Activated naive CD4-positive, alpha-beta T cell treated with anti-CD3 and anti-CD28 coated beads for 36 hours (primary cell): Measurements from ENCODE around the gene APLF. TPM values are rescaled to one million over a fixed set of nuclear protein-coding genes. Genes with fewer than 3 reads are reported as not detected.

Experiments
- CTCF ChIA-PET: fragments of 350-600 bp; sonication (Branson Sonifier 250); formaldehyde crosslinking; loops from one replicate; lab custom pipeline; 2021; ENCODE audit warnings: antibody characterized with exemption; lab: Charles Lee
- DNase-seq: peaks from one replicate; pipeline ENCODE4 v3.0.0-alpha.2; 2020
- H3K27ac Mint-ChIP-seq: one replicate; pipeline ENCODE4 v1.8.0; 2021; ENCODE audit warnings: mild to moderate bottlenecking, mixed read lengths
- H3K27me3 Mint-ChIP-seq: one replicate; pipeline ENCODE4 v1.8.0; 2021; ENCODE audit warnings: low read depth, mixed read lengths
- H3K36me3 Mint-ChIP-seq: one replicate; pipeline ENCODE4 v1.8.0; 2021; ENCODE audit warnings: low read depth, mixed read lengths
- H3K4me1 Mint-ChIP-seq: one replicate; pipeline ENCODE4 v1.8.0; 2021; ENCODE audit warnings: low read depth, mixed read lengths
- H3K4me3 Mint-ChIP-seq: one replicate; pipeline ENCODE4 v1.8.0; 2021; ENCODE audit warnings: mild to moderate bottlenecking, moderate library complexity, mixed read lengths
- H3K9me3 Mint-ChIP-seq: one replicate; pipeline ENCODE4 v1.8.0; 2021; ENCODE audit warnings: mixed read lengths
- intact Hi-C: fragments of 100-400 bp; cut with micrococcal nuclease; formaldehyde crosslinking; loops from one replicate; pipeline ENCODE4 v1.15.1; 2023
- total RNA-seq, 2 experiments: library from RNA; stranded (reverse); gene quantifications; one replicate each; pipeline ENCODE4 v1.2.3, GENCODE V29; 2021

APLF gene
- total RNA-seq, 2 experiments from 2014 or later: 2.4 to 2.7 TPM

DNA sequence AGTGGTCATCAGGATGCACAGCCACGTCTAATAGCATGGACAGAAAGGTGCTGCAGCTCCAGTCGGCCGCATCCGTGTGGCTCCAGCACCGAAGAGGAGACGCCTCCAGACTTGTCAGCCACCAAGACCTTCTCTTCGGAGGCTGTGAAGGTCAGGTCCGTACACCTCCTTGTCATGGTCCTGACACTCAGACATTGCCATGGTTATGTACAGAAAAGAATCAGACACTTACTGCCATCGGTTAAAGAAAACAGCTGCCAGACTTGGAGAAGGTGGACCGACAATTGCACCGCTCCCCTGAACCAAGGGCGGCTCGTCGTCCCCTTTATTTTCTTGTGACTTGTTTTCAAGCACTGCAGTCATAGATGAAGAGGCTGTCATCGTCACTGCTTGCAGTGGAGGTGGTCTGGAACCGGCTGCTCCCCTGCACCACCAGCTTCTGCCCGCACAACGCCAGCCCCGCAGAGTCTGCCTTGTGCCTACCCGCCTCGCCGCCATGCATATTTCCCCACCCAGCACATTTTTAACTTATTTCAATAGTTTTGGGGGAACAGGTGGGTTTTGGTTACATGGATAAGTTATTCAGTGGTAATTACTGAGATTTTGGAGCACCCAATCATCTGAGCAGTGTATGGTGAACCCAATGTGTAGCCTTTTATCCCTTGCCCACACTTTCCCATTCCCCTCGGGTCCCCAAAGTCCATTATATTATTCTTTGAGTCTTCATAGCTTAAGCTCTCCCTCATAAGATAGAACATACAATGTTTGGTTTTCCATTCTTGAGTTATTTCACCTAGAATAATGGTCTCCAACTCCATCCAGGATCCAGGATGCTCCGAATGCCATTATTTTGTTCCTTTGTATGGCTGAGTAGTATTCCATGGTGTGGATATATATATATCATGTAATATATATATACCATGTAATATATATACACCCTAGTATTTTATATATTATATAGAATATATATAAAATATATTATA lies 18.4 kb upstream of the APLF start:
- H3K9me3 Mint-ChIP-seq: peaks cover 3% of the 10 kb centered on the region
- H3K4me3 Mint-ChIP-seq: no peak overlapping the region
- intact Hi-C loops: no loop called here
- H3K27ac Mint-ChIP-seq: no peak overlapping the region
- no peak for DNase-seq
- H3K27me3 Mint-ChIP-seq: no peaks in the 10 kb centered on the region
- H3K36me3 Mint-ChIP-seq: no peaks in the 10 kb centered on the region
- CTCF ChIA-PET: interaction anchor here (0.5 to 0.6 kb wide), 2 partner anchors 140 to 476 kb away, joined by 4 to 6 read pairs; no protein-coding TSS in a partner anchor
- peaks cover 10% of the 10 kb centered on the region for H3K4me1 Mint-ChIP-seq

DNA sequence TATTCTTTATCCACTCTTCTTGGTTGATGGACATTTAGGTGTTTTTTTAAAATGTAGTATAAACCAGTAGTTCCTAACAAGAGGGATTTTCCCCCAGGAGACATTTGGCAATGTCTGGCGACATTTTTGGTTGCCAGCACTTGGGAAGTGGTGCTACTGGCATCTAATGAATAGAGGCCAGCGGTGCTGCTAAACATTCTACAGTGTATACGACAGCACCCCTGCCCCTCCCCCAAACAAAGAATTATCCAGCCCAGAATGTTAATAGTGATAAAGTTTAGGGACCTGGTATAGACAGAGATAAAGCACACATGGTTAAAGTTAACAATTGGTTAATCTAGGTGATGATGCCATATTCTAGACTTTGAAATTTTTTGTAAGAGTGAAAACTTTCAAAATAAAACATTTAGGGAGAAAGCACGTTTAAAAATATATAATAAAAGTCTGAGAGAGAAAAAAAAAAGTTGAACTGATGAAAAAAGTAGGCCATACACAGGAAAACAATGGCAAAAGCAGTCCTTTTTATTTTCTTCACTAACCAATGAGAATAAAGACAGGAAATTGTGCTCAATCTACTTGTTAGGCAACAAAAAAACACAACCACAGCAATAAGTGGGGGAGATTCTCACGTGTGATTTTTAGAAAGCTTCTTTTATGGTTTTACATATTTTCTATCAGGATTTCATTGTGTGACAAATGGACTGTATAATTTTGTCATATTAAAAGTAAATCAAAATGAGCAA lies 15.1 kb upstream of the APLF start:
- no peaks in the 10 kb centered on the region for H3K9me3 Mint-ChIP-seq
- no peaks in the 10 kb centered on the region for H3K27me3 Mint-ChIP-seq
- no peak overlapping the region for H3K4me3 Mint-ChIP-seq
- CTCF ChIA-PET: interaction anchor here (0.7 to 2.4 kb wide), 4 partner anchors 9 to 459 kb away, joined by 3 to 21 read pairs (median 3); no protein-coding TSS in a partner anchor
- intact Hi-C loops: no loop called here
- peaks cover 10% of the 10 kb centered on the region for H3K4me1 Mint-ChIP-seq
- no peak overlapping the region for H3K27ac Mint-ChIP-seq
- no peak for DNase-seq
- H3K36me3 Mint-ChIP-seq: no peaks in the 10 kb centered on the region

DNA sequence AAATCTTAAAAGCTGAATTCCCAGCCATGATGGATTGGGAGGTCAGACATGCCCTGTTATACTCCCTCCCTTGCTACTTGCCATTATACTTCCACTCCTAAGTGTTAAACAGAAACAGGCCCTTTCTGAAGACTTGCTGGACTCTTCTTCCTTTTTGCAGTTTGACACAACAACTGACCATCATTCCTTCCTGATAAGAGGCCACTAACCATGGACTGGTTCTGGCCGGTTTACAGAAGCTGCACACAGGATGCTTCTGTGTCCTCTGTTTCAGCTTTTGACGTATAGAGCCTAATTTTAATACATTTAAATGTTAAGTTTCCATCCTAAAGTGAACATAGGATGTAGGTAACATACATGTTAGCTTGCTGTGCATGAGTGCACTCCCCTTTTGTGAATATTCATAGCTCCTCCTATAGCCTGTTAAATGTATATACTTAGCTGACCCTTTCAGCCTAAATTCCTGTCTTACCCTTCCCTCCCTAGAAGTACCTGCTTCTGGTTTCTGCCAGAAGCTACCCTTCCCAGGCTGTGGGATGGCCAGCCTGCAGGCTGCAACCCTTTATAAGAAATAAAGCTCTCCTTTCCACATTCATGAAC lies 13.5 kb upstream of the APLF start:
- intact Hi-C loops: no loop called here
- Mint-ChIP-seq H3K27me3 (no peaks in the 10 kb centered on the region), H3K4me1 (peaks cover 19% of the 10 kb centered on the region), H3K36me3 (no peaks in the 10 kb centered on the region), H3K9me3 (no peaks in the 10 kb centered on the region), H3K27ac (no peak overlapping the region), H3K4me3 (no peak overlapping the region)
- DNase-seq: no peak
- CTCF ChIA-PET: interaction anchor here (0.8 to 2.4 kb wide), 6 partner anchors 10 to 781 kb away, joined by 3 to 21 read pairs (median 3); partner anchors contain the start of gene FBXO48

DNA sequence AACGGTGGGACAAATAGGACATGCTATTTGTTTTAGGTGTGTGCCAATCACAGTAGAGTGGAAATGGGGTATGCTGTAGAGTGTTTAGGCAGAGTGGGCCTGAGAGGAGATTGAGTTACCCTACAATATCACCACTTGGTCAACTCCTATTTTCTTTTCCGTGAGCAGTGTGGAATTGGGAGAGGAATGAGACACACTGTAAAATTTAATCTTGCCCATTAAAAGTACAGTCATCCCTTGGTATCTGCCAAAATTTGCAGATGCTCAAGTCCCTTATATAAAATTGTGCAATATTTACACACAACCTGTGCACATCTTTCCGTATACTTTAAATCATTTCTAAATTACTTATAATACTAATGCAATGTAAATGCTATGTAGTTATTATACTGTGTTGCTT lies 12.7 kb upstream of the APLF start:
- DNase-seq: no peak
- Mint-ChIP-seq H3K27ac (no peak overlapping the region), H3K27me3 (no peaks in the 10 kb centered on the region), H3K4me3 (no peak overlapping the region), H3K9me3 (no peaks in the 10 kb centered on the region), H3K4me1 (peaks cover 21% of the 10 kb centered on the region), H3K36me3 (no peaks in the 10 kb centered on the region)
- CTCF ChIA-PET: interaction anchor here (1.5 to 2.4 kb wide), 2 partner anchors 9 to 66 kb away, joined by 3 to 21 read pairs; no protein-coding TSS in a partner anchor
- intact Hi-C loops: no loop called here

DNA sequence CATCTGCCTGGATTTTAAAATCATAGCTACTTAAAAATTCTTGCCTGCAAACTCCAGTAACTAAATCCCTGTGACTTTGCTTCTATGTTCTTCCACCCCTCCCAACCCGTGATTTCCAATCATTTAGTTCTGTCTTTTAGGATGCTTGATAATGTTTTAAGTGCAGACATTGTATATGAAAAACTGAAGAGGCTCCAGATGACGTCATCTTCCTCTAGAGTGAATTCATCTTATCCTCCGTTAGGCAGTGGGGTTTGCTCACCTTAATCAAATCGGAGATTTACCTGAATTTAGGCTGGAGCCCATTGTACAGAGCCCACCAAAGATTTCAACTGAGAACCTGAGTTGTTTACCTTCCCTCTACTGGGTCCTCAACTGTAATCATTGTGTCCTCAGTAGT lies 11.2 kb upstream of the APLF start:
- intact Hi-C loops: no loop called here
- Mint-ChIP-seq H3K27me3 (no peaks in the 10 kb centered on the region), H3K4me3 (no peak overlapping the region), H3K4me1 (peaks cover 21% of the 10 kb centered on the region), H3K36me3 (no peaks in the 10 kb centered on the region), H3K27ac (no peak overlapping the region), H3K9me3 (no peaks in the 10 kb centered on the region)
- CTCF ChIA-PET: interaction anchor here (0.6 kb wide), 1 partner anchor 9 kb away, joined by 3 read pairs; no protein-coding TSS in a partner anchor
- no peak for DNase-seq

DNA sequence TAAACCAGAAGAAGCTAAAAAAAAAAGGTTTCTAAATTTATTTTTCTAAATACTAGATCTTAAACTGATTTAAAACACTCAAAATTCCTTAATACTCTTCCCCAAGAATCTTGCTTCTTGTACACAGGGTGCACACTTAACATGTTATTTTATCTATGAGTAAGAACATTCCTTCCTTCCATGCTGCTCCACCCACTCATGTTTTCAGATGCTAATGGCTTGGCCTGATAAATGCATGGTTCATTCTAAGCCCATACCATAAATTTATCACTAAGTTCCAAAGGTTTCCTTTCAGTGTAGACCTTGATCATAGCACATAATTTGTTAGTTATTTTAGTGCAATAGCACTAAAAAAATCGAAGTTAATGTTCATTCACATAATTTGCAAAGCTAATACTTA lies 8.4 kb upstream of the APLF start:
- DNase-seq: no peak
- Mint-ChIP-seq H3K27me3 (no peaks in the 10 kb centered on the region), H3K4me1 (peaks cover 13% of the 10 kb centered on the region), H3K36me3 (no peaks in the 10 kb centered on the region), H3K9me3 (no peaks in the 10 kb centered on the region), H3K27ac (no peak overlapping the region), H3K4me3 (no peak overlapping the region)
- intact Hi-C loops: no loop called here
- CTCF ChIA-PET: interaction anchor here (0.7 kb wide), 1 partner anchor 96 kb away, joined by 3 read pairs; no protein-coding TSS in a partner anchor

DNA sequence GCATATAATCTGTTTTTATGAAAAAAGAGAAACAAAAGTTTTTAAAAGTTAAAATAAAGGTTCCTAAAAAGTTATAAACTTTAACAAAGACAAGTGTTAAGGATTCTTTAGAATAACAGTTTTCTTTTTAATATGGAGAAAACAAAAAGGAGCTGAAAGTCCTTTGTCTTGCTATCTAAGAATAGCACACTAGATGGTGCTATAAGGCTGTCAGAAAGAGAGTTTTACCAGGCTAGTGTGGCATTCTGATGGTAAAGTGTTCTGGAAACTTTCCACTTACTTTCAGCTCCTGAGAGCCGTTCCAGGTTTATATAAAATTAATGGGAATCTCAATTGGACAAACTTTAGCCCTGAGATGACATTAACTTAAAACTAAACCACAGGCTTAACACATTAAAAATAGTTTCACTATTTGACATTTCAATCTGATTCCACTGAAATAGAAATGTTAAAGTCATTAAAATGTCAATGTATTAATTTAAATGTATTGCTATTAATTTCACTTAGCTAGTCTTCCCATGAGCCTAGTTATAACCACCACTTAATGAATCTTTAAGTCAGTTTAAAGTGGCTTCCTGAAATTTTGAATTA lies 4.0 kb upstream of the APLF start:
- Mint-ChIP-seq H3K4me3 (no peak overlapping the region), H3K27ac (no peak overlapping the region), H3K36me3 (peaks cover 2% of the 10 kb centered on the region), H3K27me3 (no peaks in the 10 kb centered on the region), H3K9me3 (no peaks in the 10 kb centered on the region), H3K4me1 (peaks cover 30% of the 10 kb centered on the region)
- no peak for DNase-seq
- CTCF ChIA-PET: interaction anchor here (0.5 to 6.7 kb wide), 39 partner anchors 10 to 479 kb away, joined by 3 to 60 read pairs (median 3); no protein-coding TSS in a partner anchor
- intact Hi-C loops: loop anchor here (1.0 to 2.0 kb wide), 3 partner anchors 131 to 843 kb away; no protein-coding TSS in a partner anchor

DNA sequence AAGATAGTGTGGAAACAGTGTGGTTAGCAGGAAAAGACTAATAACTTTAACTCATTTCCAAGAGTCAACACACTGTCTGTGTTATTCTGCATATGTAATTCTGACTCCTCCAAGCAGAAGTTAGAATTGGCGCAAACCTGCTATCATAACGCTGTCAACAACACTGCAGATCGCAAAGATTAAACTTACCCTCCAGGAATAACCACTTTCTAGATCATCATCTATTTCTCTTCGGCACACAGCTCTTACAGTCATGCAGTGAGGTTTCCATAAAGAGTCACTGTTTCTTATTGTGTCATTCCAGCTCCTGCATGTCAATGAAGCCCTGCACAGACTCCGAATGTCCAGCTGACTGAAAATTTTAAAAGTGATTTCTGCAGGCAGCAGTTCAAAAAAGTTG lies 2.7 kb upstream of the APLF start:
- H3K27ac Mint-ChIP-seq: no peak overlapping the region
- no peaks in the 10 kb centered on the region for H3K9me3 Mint-ChIP-seq
- DNase-seq: no peak
- intact Hi-C loops: loop anchor here (5.0 kb wide), 1 partner anchor 53 kb away; no protein-coding TSS in a partner anchor
- peaks cover 34% of the 10 kb centered on the region for H3K4me1 Mint-ChIP-seq
- peaks cover 2% of the 10 kb centered on the region for H3K36me3 Mint-ChIP-seq
- no peaks in the 10 kb centered on the region for H3K27me3 Mint-ChIP-seq
- no peak overlapping the region for H3K4me3 Mint-ChIP-seq
- CTCF ChIA-PET: interaction anchor here (0.6 to 6.7 kb wide), 17 partner anchors 11 to 462 kb away, joined by 3 to 60 read pairs (median 6); no protein-coding TSS in a partner anchor

DNA sequence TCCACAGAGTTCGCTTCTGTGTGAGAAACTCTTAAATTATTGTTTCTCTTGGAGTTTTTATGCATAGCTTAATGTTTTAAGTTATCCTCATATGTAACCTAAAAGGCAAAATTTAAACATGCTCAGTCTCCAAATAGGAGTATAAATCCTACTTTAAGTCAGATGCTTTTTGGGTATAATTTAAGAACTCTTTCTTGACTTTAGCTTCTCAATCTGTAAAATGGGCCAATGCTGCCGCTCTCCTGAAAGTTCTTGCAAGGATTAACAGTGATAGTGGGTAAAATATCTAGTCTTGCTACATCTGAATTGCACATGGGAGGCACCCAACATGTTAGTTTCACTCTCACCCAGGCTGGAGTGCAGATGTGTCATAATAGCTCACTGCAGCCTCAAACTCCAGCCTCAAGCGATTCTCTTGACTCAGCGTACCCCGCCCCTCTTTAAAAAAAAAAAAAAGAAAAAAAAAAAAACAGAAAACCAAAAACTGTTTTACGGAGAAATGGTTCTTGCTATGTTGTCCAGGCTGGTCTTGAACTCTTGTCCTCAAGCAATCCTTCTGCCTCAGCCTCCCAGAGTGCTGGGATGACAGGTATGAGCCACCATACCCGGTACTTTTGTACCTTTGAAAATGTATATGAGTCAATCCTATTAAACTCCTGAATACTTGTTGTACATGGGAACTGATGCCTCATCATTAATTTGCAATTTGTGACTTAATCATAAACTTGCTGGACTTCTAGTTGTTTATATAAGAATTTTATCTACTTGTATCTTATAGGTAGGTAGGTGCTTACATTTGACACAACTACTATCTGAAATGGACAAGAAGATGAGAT lies 2.1 kb upstream of the APLF start:
- Mint-ChIP-seq H3K36me3 (peaks cover 2% of the 10 kb centered on the region), H3K27me3 (no peaks in the 10 kb centered on the region), H3K9me3 (no peaks in the 10 kb centered on the region), H3K27ac (peak overlapping the region; percentile 93), H3K4me1 (peaks cover 40% of the 10 kb centered on the region), H3K4me3 (peak overlapping the region; percentile 94)
- intact Hi-C loops: loop anchor here (5.0 kb wide), 1 partner anchor 52 kb away; no protein-coding TSS in a partner anchor
- DNase-seq: peak; percentile 74
- CTCF ChIA-PET: interaction anchor here (0.6 to 6.7 kb wide), 20 partner anchors 11 to 461 kb away, joined by 3 to 60 read pairs (median 6); partner anchors contain the start of gene PROKR1

DNA sequence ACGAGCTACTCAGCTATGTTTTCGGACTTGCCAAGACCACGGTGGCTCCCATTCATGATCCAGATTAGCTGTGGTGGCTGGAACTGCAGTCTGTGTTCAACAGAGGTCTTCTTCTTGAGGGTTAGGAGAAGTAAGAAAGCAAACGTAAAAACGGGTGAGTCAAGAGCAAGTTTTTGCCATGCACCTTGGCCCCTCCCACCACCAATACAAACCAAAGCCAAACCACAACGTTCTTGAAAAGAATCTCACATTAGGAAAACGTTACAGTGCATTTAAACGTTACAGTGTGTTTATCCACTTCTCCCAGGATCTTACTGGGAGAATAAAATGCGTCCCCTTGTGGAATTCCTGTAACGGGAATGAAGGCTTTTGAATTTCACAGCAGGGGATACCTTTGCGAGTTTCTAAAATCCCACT lies 1.0 kb upstream of the APLF start:
- H3K9me3 Mint-ChIP-seq: no peaks in the 10 kb centered on the region
- intact Hi-C loops: loop anchor here (5.0 kb wide), 1 partner anchor 51 kb away; no protein-coding TSS in a partner anchor
- peaks cover 40% of the 10 kb centered on the region for H3K4me1 Mint-ChIP-seq
- no peaks in the 10 kb centered on the region for H3K27me3 Mint-ChIP-seq
- DNase-seq: peak; percentile 84
- H3K36me3 Mint-ChIP-seq: peaks cover 2% of the 10 kb centered on the region
- H3K4me3 Mint-ChIP-seq: peak overlapping the region; percentile 94
- CTCF ChIA-PET: interaction anchor here (0.6 to 6.7 kb wide), 16 partner anchors 12 to 460 kb away, joined by 3 to 60 read pairs (median 4); partner anchors contain the start of gene PROKR1
- H3K27ac Mint-ChIP-seq: peak overlapping the region; percentile 93
